Measurements from ENCODE around the gene FAHD2A.
"Not testable (repeated sequence)": the region's sequence is repeated elsewhere in the genome, so short reads cannot be mapped to it uniquely, and the experiment has no call there.

Gene FAHD2A

DNA sequence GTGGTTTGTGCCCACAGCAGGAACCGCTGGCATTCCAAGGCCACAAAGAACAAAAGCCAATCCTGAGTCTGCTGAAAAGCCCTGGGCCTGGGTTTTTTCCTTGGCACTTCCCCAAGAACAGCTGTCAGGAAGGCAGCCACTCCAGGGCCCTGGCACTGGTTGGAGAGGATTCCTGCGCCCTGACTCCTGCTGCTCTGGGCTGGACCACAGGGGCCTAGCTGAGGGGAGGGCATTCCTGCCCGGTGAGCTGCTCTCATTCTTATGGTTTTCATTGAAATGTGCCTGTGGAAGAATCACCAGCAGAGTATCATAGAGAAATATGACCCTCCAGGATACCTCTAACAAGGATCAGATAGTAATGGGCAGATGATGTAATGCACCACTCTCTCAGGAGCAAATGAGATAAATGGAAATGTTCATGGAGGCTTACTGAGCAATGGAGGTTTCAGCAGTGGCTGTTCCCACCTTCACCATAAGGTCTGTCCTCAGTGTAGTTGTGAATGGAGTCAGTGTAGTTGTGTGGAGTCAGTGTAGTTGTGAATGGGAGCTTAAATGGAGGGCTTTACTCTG, 32.1 kb downstream of the FAHD2A start:
- not testable (repeated sequence) for DNase-seq (ENCODE audit: insufficient read length, low spot score)
- FAIRE-seq: peak; percentile 94

DNA sequence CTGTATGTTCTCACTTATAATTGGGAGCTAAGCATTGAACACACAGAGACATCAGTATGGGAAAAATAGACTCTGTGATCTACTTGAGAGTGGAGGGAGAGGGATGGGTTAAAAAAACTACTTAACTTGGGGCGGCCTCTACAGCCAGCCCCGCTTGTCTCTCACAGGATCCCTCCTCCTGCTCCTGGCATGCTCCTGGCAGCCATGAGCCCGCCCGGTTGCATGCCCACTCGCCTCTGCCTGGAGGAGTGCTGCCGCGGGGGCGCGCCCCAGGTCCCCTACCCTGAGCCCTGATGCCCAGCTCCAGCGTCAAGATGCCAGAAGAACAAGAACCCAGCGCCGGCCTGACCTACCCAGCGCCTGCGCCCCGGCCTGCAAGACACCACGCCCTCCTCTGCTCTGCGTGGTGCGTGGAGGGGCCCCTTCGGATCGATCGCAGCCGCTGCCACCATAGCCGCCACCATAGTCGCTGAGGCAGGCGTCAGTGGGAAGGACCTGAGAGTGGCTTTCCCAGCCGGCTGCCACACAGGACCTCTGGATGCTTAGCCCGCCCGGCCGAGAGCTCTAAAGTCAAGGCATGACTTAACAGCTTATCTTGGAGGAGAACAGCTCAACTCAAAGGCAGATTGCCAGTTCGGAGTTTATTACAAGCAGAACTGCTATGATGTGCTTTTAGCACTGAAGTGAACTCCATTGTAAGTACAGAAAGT, 32.8 kb downstream of the FAHD2A start:
- DNase-seq (ENCODE audit: insufficient read length, low spot score); FAIRE-seq: not testable (repeated sequence)

DNA sequence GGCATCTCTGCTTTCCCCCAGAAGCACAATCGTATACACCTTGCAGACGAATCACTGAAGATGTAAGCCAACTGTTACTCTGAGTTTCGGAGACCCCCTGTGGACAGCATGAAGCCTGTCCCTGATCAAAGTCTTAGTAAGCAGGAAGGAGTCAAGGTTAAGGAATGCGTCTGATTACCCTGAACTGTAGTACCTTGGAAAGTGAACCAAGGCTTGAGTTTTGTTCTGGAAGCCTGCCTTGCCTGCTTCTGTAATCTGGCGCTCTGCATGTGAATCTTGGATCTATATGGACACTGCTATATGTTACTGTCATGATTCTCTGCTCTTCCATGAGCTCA, 33.3 kb downstream of the FAHD2A start:
- not testable (repeated sequence) for DNase-seq (ENCODE audit: insufficient read length, low spot score)
- peak; percentile 96 for FAIRE-seq

DNA sequence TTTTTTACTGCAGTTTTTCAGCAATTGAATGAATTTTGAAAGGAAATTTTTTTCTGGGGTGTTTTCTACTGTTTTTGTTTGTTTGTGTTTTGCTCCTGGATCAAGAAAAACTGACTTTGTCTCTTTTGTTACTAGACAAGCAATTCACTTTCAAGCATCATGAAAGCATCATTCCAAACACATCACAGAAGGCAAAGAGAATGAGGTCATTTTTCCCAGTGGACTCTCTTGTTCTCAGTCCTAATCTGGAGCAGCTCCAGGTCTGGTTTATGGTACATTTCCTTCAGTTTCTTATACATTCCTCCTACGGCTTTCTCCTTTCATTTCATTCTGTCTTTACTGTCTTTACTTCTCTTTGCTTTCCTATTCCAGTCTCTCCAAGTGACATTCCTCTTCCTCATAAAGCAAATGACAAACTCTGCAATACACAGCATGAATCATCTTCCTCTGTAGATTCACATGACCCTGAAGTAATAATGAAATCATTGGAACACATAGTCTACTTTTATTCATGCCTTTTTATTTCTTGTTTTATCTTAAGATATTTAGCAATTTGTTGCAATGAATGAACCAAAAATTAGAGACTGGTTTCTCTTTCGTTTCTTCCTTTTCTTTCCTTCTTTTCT, 40.1 kb downstream of the FAHD2A start:
- not testable (repeated sequence) for DNase-seq (ENCODE audit: insufficient read length, low spot score)
- peak; percentile 97 for FAIRE-seq

DNA sequence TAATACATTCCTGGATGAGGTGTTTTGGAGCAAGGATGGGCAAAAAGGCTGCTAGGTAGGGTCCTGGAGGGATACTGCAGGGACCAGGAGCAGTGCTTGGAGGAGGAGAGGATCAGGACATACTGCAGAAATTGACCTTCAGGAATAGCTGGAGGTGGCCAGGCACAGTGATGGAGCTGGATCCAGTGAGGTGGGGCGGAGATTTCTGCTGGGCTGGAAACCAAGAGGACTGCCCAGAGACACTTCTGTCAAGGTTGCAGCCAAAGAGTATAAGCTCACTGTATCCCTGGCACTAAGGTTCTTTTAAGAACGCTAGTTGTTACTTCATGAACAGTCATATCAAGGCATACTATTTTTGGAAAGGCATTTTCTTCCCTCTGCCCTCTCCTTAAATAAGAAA, 42.8 kb downstream of the FAHD2A start:
- not testable (repeated sequence) for DNase-seq (ENCODE audit: insufficient read length, low spot score); FAIRE-seq

DNA sequence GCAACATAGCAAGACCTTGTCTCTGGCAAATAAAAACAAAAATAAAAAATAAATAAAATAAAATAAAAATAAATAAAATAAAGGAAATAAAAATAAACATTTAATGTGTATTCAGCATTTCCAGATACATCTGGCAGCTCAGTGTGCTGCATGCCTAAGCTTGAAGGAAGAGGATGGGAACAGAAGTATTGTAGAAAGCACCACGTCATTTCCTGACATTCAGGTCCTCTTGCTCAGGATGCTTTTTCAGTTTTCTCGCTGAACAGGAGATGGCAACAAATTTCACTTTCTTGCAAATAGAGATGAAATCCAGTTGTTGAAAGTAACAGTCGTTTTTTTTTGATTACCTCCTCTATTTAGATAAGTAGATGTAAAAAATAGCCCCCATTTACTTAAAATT, 60.8 kb downstream of the FAHD2A start:
- peak; percentile 99 for FAIRE-seq

More for the DNA sequence above, 60.8 kb downstream of the FAHD2A start:
- DNase-seq (ENCODE audit: insufficient read length, low spot score): not testable (repeated sequence)

Measured in H54 (cell line).